IPS-11a (cell line): ENCODE results near the gene PAN3.

Experiments used
- H3K4me3 ChIP-seq: one replicate; pipeline ENCODE4 v1.5.1; 2013; ENCODE audit warnings: low read depth, low read length, control low read depth

PAN3 gene

DNA sequence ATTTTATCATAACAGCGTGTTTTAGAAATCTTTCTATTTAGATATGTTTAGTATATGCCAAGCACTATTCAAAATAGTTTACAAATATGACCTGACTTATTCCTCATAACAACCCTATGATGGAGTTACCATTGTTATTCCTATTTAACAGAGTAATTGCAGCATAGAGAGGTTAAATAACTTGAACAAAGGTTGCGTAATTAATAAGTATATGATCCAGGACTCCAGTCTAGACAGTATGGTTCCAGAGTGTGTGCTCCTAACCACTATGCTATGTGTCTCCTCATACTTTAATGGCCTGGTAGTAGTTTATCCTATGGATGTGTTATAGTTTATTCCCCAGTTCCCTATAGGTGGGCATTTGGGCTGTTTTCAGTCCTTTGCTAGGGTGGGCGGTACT lies 145.3 kb downstream of the PAN3 start:
- no peak overlapping the region for H3K4me3 ChIP-seq

- no peak overlapping the region for H3K4me3 ChIP-seq
These were observed 147.9 kb downstream of the PAN3 start for GRCh38 chr13:28286263-28286662.

DNA sequence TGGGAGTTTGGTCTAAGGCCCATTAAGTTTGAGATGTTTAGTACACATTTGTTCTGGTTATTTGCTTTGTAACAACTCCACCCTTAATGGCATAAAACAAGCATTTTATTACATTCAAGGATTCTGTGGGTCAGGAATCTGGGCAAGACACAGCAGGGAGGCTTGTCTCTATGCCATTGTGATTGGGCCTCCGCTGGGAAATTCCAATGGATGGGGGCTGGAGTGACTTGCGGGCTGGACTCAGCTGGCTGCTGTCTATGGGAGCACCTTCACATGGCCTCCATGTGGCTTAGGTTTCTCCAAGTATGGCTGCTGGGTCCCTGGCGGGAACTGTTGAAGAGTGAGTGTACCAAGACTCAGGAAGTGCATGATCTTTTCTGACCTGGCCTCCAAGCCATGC lies 159.0 kb downstream of the PAN3 start:
- no peak overlapping the region for H3K4me3 ChIP-seq

DNA sequence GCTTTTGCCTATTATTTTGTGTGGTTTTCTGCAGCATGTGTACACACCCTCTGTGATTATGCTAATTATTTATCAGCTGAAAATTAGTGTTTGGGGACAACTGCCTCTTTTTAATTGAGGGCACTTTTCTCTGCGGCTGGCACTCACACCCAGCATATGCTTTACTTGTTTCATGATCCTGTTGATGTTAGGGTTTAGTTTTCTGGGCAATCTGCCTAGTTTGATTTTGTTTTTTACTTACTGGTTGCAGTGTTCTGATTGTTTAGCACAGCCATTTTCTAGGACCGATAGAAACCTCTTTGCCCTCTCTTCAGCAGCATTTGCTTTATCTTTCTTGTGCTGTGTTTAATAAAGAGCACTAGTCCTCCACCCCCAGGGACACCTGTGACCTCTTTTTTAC lies 161.6 kb downstream of the PAN3 start:
- H3K4me3 ChIP-seq, result no peak overlapping the region

- H3K4me3 ChIP-seq, result no peak overlapping the region
These were observed 163.5 kb downstream of the PAN3 start for GRCh38 chr13:28301839-28302238.

- H3K4me3 ChIP-seq, result no peak overlapping the region
These were observed 168.0 kb downstream of the PAN3 start for GRCh38 chr13:28306325-28306724.

DNA sequence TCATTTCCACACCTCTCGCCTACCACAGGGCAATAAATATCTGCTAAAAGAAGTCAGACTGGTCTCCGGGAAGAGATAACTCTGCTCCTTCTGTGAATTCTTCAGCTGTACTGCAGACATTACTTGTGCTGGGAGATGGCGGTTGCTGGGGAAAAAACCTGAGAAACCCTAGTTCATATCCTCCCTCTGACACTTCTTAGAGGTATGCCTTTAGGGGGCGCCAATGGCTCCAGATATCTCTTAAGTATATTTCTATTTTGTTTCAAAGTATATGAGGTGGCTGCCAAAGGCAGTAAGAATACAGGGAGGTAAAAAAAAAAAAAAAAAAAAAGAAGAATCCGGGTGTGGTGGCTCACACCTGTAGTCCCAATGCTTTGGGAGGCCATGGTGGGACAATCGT lies 175.2 kb downstream of the PAN3 start:
- H3K4me3 ChIP-seq, result no peak overlapping the region

DNA sequence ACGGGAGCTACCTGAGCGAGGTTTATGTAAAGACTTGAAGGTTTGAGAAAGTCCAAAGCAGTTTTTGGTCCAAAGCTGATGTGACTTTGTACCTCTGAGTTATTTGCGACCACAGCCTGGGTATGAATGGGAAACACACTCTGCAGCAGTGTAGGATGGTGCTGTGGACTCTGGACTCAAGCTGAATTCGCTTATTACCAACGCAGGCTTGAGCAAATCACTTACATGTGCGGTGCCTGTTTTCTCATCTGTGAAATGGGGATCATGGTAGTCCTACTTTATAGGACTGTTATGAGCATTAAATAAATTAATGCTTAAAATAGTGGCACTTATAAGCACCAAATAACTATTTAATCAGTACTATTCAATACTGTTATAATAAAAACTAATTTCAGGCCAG lies 176.5 kb downstream of the PAN3 start:
- H3K4me3 ChIP-seq, result no peak overlapping the region

DNA sequence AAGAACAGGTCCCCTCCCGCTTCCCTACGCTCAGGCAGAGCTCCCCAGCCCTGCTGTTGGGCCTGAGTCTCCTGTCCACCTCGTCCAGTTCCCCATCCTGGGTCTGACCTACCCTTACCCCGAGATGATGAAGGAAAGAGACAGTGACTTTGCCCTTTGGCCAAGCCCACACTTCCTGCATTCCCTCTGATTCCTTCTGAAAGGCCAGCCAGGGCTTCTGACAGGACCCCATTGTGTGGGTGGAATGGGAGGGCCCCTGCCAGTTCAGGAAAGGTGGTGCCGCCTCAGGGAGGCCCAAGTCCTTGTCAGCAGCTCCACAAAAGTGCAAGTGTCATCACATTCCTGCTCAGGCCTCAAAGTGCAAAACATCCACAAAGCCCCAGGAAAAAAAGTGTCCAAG lies 177.8 kb downstream of the PAN3 start:
- no peak overlapping the region for H3K4me3 ChIP-seq

DNA sequence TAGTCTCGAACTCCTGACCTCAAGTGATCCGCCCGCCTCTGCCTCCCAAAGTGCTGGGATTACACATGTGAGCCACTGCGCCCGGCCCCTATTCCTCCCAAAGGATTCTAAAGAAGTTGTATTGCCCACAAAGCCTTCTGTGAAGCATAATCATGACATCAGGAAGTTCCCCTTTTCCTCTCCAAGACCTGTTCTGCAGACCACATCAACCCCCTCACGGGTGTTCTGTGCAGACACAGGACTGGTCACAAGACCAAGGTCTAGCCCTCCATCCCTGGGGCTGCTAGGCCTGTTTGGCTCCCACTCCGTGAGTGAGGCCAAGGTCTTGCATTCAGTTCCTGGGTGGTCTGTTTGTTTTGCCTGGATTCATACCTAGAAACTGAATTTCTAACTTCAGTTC lies 178.5 kb downstream of the PAN3 start:
- H3K4me3 ChIP-seq, result no peak overlapping the region

GRCh38 chr13:28318496-28318895 lies 180.2 kb downstream of the PAN3 start:
- H3K4me3 ChIP-seq, result no peak overlapping the region

GRCh38 chr13:28319528-28319927 lies 181.2 kb downstream of the PAN3 start:
- H3K4me3 ChIP-seq, result no peak overlapping the region

- no peak overlapping the region for H3K4me3 ChIP-seq
These were observed 181.9 kb downstream of the PAN3 start for GRCh38 chr13:28320209-28320608.

GRCh38 chr13:28320884-28321574 lies 182.7 kb downstream of the PAN3 start:
- H3K4me3 ChIP-seq, result no peak overlapping the region

DNA sequence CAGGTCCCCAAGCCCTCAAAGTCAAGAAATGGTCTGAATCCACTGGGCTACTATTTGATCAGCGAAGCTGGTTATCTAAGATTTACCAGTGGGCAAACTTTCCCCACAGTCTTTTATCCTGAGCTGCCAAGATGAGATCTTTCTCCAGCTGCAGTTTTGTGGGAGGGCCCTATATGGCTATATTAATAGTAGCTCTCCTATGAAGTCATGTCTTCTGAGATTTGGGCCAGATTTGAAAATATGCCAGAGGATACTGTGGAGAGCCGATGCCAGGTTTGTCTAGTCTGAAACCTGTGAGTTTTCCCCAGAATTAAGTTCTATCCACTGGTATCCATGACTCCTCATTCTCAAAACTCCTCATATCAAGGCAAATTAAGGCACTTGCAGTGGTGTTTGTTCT lies 183.4 kb downstream of the PAN3 start:
- no peak overlapping the region for H3K4me3 ChIP-seq

DNA sequence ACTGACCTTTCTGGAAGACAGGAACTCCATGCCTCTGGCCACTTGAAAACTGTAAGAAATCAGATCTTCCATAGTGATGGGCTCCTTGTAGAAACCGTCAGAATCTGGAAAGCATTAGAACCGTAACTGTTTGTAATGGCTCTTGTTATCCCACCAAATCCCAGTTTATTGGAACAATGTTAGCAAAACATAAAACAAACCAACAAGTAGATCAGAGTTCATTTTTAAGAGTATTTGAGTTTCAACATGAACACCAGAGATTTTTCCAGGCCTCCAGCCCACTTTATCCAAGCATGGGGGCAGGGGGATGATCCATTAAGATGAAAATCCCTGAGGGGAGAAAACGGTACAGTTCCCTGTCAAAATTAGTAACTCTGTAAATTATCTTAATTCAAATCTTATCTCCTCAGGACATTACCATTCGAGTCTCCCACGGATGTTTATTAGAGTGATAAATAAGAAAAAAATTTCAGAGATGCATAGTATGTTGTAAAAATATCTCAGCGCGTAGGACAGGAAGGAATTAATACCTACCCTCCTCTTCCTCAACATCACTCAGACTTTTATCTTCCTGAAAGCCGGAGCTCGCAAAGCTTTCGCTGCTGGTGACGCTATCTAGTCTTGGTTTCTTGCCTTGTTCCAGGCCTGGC lies 184.0 kb downstream of the PAN3 start:
- H3K4me3 ChIP-seq, result no peak overlapping the region

GRCh38 chr13:28324181-28324789 lies 185.9 kb downstream of the PAN3 start:
- no peak overlapping the region for H3K4me3 ChIP-seq

GRCh38 chr13:28325022-28325421 lies 186.7 kb downstream of the PAN3 start:
- H3K4me3 ChIP-seq, result no peak overlapping the region

DNA sequence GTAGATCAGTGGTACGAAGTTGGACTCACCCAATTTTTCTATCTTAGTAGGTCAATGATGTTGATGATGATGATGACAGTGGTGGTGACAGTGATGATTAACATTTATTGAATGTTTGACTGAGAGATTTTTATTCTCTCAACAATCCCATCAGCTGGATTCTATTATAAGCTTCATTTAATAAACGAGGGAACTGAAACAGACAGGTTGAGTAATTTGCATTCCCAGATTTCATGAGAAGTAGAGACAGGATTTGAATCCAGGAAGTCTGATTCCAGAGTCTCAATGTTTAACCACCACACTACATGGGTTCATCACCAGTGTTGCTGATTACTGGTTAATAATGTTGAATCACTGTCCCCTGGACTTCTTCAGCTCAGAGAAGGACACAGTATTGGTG lies 187.7 kb downstream of the PAN3 start:
- no peak overlapping the region for H3K4me3 ChIP-seq

GRCh38 chr13:28327373-28328270 lies 189.3 kb downstream of the PAN3 start:
- H3K4me3 ChIP-seq, result no peak overlapping the region

- no peak overlapping the region for H3K4me3 ChIP-seq
These were observed 189.9 kb downstream of the PAN3 start for GRCh38 chr13:28328271-28328607.
